DOHH2 (cell line): Measurements from ENCODE around the gene TMEM161A.

Source experiments
- H3F3A ChIP-seq: fragments of 200-600 bp; sonication (generic), shearing (Covaris generic); 2 replicates; pipeline ENCODE4 v1.6.0; 2016; ENCODE audit warnings: antibody characterized with exemption, mild to moderate bottlenecking; ENCODE audit not compliant: control insufficient read depth, insufficient read depth
- H3K27ac ChIP-seq: fragments of 200-600 bp; sonication (generic); 2 replicates; pipeline ENCODE4 v1.5.1; 2014; ENCODE audit warnings: low read depth, mild to moderate bottlenecking, low read length, moderate library complexity
- H3K27me3 ChIP-seq: fragments of 200-600 bp; sonication (generic); 2 replicates; pipeline ENCODE4 v1.6.1; 2014; ENCODE audit warnings: mild to moderate bottlenecking, low read length, mixed read lengths; ENCODE audit not compliant: control insufficient read depth
- H3K36me3 ChIP-seq: fragments of 200-600 bp; sonication (generic); 2 replicates; pipeline ENCODE4 v1.6.1; 2014; ENCODE audit warnings: mild to moderate bottlenecking, low read length, moderate library complexity, mixed read lengths; ENCODE audit not compliant: control insufficient read depth
- H3K4me1 ChIP-seq: fragments of 200-600 bp; sonication (generic); 2 replicates; pipeline ENCODE4 v1.6.1; 2014; ENCODE audit warnings: mild to moderate bottlenecking, low read length, mixed read lengths; ENCODE audit not compliant: control insufficient read depth
- H3K4me2 ChIP-seq: fragments of 200-600 bp; sonication (generic); 2 replicates; pipeline ENCODE4 v1.6.0; 2014; ENCODE audit warnings: mild to moderate bottlenecking, low read length, moderate library complexity
- H3K4me3 ChIP-seq: fragments of 200-600 bp; sonication (generic); 2 replicates; pipeline ENCODE4 v1.5.1; 2014; ENCODE audit warnings: mild to moderate bottlenecking, low read length, mixed read lengths
- H3K79me2 ChIP-seq: fragments of 200-600 bp; sonication (generic); 2 replicates; pipeline ENCODE4 v1.6.1; 2014; ENCODE audit warnings: mild to moderate bottlenecking, low read length, mixed read lengths; ENCODE audit not compliant: control insufficient read depth
- H3K9me2 ChIP-seq: fragments of 200-600 bp; sonication (generic); replicated peaks from 2 replicates; pipeline ENCODE4 v1.6.1; 2014; ENCODE audit warnings: mild to moderate bottlenecking, low read length, mixed read lengths; ENCODE audit not compliant: control insufficient read depth
- H3K9me3 ChIP-seq: fragments of 200-600 bp; sonication (generic); 2 replicates; pipeline ENCODE4 v1.6.1; 2014; ENCODE audit warnings: antibody characterized with exemption, low read length, mixed read lengths; ENCODE audit not compliant: control insufficient read depth, insufficient read depth
- H4K20me1 ChIP-seq: fragments of 200-600 bp; sonication (generic); 2 replicates; pipeline ENCODE4 v1.6.0; 2014; ENCODE audit warnings: low read depth, mild to moderate bottlenecking, antibody characterized with exemption, low read length, moderate library complexity; ENCODE audit not compliant: control insufficient read depth, insufficient read depth
- EZH2phosphoT487 ChIP-seq: fragments of 200-600 bp; sonication (generic); IDR thresholded peaks from 2 replicates; pipeline ENCODE4 v1.6.1; 2017; ENCODE audit warnings: borderline replicate concordance, mild to moderate bottlenecking, antibody characterized with exemption, low read length, moderate library complexity, mixed read lengths
- TF ChIP-seq, protein P1 (sequence below): fragments of 200-600 bp; sonication (generic); IDR thresholded peaks from one replicate; pipeline ENCODE4 v1.5.1; 2014; ENCODE audit warnings: antibody characterized with exemption, mild to moderate bottlenecking, low read depth, low read length; ENCODE audit not compliant: poor library complexity, severe bottlenecking

The TMEM161A gene

DNA sequence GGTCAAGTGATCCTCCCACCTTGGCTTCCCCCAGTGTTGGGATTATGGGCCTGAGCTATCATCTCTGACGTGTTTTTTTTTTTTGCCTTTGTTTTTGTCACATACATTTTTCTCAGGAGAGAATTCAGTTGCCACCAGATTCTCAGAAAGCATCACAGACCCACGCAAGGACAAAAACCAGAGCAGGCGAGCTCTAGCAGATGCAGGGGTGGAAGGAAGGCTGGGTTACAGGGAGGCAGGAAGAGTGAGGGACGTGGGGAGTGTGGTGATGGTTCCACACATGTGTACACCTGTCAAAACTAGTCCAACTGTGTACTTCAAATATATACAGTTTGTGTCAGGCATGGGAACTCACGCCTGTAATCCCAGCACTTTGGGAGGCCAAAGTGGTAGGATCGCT lies 4.3 kb downstream of the TMEM161A start:
- Histone ChIP-seq H4K20me1 (no peaks in the 10 kb centered on the region), H3K9me2 (no peaks in the 10 kb centered on the region), H3K4me1 (peaks cover 28% of the 10 kb centered on the region), H3K4me3 (no peak overlapping the region), H3K27me3 (no peaks in the 10 kb centered on the region), H3K36me3 (no peaks in the 10 kb centered on the region), H3K9me3 (no peaks in the 10 kb centered on the region), H3K79me2 (peaks cover 25% of the 10 kb centered on the region), H3K27ac (no peak overlapping the region), H3K4me2 (no peak overlapping the region), H3F3A (peaks cover 11% of the 10 kb centered on the region)
- TF ChIP-seq EZH2phosphoT487: no peak
- TF ChIP-seq, protein P1, sequence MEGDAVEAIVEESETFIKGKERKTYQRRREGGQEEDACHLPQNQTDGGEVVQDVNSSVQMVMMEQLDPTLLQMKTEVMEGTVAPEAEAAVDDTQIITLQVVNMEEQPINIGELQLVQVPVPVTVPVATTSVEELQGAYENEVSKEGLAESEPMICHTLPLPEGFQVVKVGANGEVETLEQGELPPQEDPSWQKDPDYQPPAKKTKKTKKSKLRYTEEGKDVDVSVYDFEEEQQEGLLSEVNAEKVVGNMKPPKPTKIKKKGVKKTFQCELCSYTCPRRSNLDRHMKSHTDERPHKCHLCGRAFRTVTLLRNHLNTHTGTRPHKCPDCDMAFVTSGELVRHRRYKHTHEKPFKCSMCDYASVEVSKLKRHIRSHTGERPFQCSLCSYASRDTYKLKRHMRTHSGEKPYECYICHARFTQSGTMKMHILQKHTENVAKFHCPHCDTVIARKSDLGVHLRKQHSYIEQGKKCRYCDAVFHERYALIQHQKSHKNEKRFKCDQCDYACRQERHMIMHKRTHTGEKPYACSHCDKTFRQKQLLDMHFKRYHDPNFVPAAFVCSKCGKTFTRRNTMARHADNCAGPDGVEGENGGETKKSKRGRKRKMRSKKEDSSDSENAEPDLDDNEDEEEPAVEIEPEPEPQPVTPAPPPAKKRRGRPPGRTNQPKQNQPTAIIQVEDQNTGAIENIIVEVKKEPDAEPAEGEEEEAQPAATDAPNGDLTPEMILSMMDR: no peak

DNA sequence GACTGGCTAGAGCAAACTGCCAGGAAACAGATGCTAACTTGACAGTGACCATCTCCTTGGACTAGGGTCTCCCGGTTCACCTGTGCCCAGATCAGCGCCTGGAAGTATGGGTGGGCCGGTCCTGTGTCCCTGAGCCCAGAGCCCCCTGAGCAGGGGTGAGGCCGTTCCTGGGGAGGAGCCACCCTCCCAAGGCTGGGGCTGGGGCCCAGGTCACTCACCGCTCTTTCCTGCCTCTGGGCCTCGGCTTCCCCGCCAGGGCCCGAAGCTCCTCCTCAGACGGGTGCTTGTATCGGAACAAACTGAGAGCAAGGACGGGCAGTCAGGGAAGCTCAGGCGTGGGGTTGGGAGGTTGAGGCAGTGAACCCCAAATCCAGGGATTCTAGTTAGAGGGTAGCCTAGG lies 5.4 kb downstream of the TMEM161A start:
- Histone ChIP-seq H3K27me3 (no peaks in the 10 kb centered on the region), H3K9me3 (no peaks in the 10 kb centered on the region), H3F3A (peaks cover 6% of the 10 kb centered on the region), H3K4me3 (no peak overlapping the region), H3K36me3 (no peaks in the 10 kb centered on the region; the same call in 1 of the 2 replicates), H4K20me1 (no peaks in the 10 kb centered on the region), H3K4me1 (peaks cover 22% of the 10 kb centered on the region), H3K9me2 (no peaks in the 10 kb centered on the region), H3K79me2 (peaks cover 23% of the 10 kb centered on the region), H3K27ac (no peak overlapping the region), H3K4me2 (no peak overlapping the region)
- no peak for TF ChIP-seq EZH2phosphoT487
- TF ChIP-seq, protein P1: no peak

DNA sequence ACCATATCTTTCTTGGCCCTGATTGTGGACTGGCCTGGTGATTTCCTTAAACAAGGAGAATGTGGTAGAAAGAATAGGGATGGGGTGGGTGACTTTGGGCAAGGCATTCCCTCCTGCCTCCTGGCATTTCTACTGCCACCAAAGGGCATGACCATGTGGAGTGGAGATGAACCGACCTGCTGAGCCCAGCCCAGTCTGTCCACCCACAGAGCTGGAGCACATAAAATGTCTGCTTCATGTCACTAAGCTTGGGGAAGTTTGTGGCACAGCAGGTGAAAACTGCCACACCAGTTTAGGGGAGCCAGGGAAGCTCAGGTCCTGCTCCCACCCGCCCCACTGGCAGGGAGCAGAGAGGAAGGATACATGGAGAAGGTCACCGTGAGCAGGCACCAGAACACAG lies 6.3 kb downstream of the TMEM161A start:
- Histone ChIP-seq H3K4me1 (peaks cover 12% of the 10 kb centered on the region), H3K27ac (no peak overlapping the region), H3K79me2 (peaks cover 14% of the 10 kb centered on the region), H3K9me3 (no peaks in the 10 kb centered on the region), H3K4me3 (no peak overlapping the region), H3K9me2 (no peaks in the 10 kb centered on the region), H3K27me3 (no peaks in the 10 kb centered on the region), H3F3A (peaks cover 6% of the 10 kb centered on the region), H3K4me2 (no peak overlapping the region), H4K20me1 (no peaks in the 10 kb centered on the region), H3K36me3 (no peaks in the 10 kb centered on the region; the same call in 1 of the 2 replicates)
- TF ChIP-seq, protein P1: no peak
- no peak for TF ChIP-seq EZH2phosphoT487

DNA sequence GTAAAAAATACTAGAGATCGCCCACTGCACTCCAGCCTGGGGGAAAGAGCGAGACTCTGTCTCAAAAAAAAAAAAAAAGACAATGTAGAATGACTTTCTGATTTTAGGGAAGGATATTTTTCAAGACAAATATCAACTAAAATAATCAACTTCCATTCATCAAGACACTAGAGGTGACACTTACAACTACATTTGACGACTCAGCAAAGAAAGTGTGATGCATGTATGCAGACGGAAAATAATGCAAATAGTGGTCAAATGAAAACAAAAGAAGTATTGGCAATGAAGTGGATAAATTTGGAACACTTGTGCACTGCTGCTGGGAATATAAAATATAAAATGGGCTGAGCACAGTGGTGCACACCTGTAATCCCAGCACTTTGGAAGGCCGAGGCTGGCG lies 12.2 kb downstream of the TMEM161A start:
- H3K27ac ChIP-seq: no peak overlapping the region
- H3K9me3 ChIP-seq: peaks cover 6% of the 10 kb centered on the region; the same call in 1 of the 2 replicates
- no peaks in the 10 kb centered on the region for H4K20me1 ChIP-seq
- TF ChIP-seq, protein P1: no peak
- TF ChIP-seq EZH2phosphoT487: no peak
- H3K79me2 ChIP-seq: no peaks in the 10 kb centered on the region
- peaks cover 19% of the 10 kb centered on the region for H3K36me3 ChIP-seq
- no peaks in the 10 kb centered on the region for H3K4me1 ChIP-seq
- no peaks in the 10 kb centered on the region for H3K9me2 ChIP-seq
- no peak overlapping the region for H3K4me3 ChIP-seq
- no peak overlapping the region for H3K4me2 ChIP-seq
- H3K27me3 ChIP-seq: no peaks in the 10 kb centered on the region
- 0 out of 2 replicates have a peak, but pooled peaks cover 3% of the 10 kb centered on the region for H3F3A ChIP-seq
